C1 segment of cervical spinal cord (tissue), 14 donors: ENCODE data around the gene DOCK9.
A peak's percentile ranks its signal among the peaks of the same experiment; 100 is the strongest.

Experiments
- DNase-seq, 14 donors: peaks; one replicate each; lab custom pipeline; 2025; lab: John Stamatoyannopoulos, UW

The DOCK9 gene

DNA sequence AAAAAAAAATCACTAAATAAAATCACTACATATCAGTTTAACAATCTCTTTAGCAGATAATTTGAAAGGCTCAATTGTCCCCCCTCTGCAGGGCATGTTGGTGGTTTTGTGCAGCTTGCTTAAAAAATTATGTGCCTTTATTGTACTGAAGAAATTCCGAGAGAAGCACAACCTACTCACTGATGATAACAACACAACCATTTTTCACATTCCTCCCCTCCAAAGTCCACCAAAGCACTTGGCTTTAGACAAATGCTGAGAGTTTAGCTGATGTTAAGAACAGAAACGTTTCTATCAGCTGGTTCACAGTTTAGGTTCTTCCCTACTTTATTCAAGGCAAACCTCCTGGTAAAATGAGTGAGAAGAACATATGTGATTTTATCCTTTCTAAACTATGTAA lies 923 bp downstream of the DOCK9 start:
- DNase-seq, result peak in 1 of 14 donors; percentile 37

DNA sequence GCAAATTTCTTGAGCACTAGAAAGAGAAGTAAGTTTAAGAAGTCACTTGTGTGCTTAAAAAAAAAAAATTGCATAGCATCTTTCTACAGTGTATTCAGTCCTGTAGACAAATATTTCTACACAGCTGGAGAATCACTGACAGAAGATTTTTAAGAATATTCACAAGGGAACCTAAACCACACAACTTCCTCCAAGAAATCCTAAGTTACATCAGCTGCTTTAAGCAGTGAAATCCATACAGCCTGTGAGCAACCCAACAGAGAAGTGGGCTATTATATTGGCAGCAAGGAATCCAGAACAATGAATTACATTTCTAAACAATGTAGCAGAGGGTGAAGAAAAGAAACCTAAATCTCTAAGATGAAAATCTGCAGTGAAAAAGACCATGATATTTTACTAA lies 1.5 kb downstream of the DOCK9 start:
- no peak for DNase-seq

DNA sequence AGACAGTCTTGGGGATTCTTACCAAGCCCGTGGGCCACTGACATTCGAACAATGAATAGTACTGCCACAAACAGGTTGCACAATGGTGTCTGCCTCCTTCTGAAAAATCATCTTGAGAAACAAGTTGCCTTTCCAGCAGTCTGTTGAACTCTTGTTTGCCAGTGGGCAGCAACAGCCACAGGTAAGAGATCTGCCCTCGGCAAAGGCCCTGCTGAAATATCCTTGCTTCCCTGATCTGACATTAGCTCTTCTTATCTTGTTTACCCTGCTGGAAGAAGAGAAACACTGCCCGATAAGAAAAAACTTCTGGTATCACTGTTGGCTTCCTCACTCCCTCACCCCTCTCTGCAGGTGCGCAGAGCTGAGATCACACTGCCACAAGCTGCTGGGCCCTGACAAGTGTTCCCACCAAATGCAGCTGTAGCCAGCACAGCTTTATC lies 2.0 kb downstream of the DOCK9 start:
- DNase-seq, result peak in 1 of 14 donors; percentile 36

DNA sequence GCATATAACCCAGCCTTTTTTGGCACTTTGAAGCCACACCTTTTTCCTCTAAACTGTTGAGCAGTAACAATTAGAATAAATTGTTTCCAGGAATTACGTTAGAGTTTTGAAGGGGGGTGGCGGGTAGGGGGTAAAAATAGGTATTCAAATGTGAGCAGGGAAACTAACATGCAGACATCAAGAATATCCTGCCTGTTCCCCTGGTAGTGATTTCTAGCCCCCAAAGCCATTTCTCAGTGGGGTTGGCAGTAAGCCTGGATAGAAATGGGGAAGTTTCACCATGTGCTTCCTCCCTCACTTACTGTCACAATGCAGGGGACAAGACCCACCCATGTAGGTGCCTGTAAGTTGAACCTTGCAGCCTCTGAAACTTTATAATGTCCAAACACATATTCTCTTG lies 3.8 kb downstream of the DOCK9 start:
- DNase-seq, result no peak

DNA sequence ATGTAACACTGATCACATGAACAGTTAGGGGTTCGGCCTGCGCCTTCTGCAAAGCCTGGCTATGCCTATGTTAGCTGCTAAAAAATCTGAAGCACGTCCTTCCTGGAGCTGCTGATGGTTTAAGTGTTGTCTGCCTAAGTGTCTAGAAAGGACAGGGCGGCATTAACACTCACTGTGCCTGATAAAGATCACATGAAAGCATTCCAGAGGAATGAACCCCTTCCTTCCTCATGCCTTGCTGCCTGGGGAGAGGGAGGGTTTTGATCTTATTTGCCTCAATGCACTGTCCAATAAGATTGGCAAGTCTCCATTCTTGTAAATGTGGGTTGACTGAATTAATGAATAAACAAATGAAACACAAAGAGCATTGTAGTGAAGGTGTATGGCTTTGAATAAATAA lies 5.2 kb downstream of the DOCK9 start:
- no peak for DNase-seq

DNA sequence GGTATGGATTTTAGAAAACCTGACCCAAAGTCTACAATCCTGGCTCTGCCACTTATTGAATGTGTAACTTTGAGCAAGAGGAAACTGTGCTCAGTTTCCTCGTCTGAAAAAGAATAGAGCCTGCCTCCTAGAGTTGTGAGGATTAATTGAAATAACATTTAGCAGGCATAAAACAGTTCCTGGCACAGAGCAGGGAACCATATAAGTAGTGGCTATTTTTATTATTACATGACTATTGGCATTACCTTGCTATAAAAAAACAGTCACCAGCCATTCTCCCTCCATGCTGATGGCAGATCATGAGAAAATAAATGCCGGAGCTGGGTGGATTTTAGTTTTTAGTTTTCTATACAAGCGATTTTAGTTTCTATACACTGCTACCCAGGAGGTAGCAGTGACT lies 5.8 kb downstream of the DOCK9 start:
- no peak for DNase-seq

DNA sequence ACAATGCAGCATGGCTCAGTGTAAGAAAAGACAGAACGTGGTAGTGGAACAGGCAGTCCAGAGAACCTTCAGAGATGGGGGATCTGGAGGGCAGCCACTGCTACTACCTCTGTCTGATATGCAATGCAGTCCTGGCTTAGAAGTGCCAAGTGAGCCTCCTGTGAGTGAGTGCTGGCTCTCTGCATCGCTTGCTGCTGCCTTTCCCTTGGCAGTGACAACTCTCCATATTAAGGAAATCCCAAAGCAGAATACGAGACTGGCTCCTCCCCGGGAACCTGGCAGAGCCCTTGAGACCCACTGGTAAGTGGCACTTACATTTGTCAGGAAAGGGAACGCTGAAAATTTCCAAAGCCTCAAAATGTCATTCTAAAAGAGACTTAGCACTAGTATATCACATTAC lies 7.5 kb downstream of the DOCK9 start:
- DNase-seq, result peak in 1 of 14 donors; percentile 38

DNA sequence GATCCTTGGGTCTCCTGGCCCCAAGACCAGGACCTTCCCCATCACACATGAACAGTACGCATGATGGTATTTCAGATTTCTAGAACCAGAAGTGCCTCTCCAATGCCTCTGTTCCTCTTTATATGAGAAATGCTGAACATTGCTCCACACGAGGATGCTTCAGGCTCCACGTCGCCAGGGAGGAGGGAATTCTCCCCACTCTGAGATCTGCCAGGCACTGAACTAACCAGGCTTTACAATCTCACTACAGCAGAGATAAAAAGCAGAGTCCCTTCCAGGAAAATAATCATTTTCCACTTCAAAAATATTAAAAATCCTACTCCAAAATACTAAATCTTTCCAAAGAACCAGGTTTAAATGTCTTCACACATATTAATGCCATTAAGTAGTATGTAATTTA lies 10.4 kb downstream of the DOCK9 start:
- no peak for DNase-seq

DNA sequence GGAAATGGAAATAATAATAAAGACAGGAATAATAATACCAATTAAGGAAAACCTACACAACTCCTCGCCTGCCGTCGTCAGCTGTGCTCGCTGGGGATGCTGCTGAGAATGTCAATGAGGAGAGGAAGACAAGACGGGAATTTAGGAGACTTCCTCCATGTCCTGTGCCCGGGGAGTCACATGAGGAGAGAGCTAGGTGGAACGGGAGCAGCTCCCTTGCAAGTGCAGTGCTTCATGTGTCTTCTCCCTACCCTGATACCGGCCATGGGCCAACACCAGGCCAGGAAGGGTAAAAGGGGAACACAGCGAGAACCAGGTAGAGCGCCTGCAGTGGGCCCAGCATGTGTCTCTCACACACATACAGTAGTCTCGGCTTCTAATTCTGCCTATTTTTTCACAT lies 11.8 kb downstream of the DOCK9 start:
- DNase-seq, result no peak

DNA sequence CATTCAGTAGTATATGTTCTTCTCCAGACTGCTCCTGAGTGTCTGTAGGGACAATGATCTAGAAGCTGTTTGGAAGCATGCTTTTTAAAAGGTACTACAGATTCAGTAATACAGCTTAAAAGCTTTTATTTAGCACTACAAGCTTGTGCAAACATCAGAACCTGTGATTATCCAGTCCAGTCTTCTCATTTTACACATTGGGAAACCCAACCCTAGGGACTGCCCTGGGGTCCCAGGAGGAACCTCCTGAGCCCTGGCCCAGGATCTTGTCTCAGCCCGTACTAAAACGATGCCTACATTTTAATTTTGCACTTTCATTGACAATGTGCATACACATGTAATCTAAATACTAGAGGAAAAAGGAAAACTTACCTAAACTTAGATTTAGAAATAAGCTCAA lies 12.5 kb downstream of the DOCK9 start:
- DNase-seq, result no peak

DNA sequence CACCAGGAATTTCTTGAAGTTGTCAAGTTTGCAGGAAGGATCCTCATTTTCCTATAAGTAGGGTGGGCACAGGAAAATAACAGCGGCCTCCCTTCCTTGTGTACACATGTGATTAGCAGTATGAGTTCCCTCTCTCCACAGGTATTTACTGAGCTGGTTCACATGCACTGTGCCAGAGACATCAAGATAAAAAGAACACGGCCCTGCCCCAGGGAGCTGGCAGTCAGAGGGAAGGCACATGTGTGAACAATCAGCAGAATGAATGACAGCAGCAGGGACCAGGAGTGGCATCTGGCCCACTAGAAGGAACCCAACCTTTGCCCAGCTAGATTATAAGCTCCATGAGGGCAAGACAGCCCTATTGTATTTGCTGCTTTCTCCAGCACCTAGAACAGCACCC lies 13.9 kb downstream of the DOCK9 start:
- DNase-seq, result no peak

DNA sequence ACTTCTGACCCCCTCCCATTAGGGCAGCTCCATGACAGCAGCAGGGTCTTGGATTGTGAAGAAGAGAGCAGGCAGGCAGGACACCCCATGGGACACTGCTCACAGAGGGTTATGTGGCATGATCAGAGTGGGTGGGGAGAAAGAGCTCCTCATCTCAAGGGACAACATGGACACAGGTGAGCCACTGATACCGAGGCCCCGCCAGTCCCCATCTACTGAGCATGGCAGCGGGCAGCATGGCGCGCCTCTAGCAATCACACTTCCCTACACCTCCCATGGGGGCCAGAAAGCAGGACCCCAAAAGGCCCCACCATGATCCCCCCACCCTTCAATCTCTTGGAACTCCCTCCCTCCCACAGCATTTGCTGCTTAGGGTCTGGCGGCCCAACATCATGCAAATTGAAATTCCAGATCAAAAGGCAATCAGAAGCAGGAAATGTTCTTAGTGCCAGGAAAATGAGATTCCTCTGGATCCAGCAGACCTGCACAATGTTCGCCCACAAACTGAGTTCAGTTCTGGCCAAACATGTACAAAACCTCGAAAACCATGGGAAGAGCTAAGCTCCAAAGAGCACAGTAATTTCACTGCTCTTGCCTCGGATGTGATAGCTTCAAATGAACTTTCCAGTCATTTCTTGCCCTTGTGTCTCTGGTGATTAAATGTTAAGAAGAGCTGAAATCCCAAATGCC lies 14.8 kb downstream of the DOCK9 start:
- DNase-seq, result no peak

DNA sequence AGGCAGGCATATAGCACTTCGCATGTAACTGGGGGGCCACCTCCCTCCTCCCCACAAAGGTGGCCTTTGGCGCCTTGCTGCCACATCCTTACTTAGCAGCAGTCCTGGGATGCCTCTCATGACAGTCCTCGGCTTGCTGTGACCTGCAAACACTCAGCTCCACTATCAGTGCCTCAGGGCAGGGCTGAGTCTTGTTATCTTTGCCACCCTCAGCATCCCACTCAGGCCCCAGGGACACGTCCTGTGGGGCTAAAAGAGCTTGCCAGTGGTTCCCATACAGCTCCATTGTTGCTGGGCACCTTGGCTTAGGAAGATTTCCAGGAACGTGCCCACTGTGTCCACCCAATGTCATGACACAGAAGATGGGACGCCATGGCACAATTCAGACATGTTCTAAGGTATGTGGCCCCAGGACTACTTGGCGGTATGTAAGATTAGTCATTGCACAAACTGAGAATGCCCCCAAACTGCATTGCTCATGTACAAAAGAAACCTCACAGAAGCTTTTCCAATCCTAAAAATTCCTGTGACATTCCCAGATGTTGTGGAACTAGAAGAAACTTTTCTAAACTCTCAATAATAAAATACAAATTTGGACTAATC lies 16.3 kb downstream of the DOCK9 start:
- no peak for DNase-seq

DNA sequence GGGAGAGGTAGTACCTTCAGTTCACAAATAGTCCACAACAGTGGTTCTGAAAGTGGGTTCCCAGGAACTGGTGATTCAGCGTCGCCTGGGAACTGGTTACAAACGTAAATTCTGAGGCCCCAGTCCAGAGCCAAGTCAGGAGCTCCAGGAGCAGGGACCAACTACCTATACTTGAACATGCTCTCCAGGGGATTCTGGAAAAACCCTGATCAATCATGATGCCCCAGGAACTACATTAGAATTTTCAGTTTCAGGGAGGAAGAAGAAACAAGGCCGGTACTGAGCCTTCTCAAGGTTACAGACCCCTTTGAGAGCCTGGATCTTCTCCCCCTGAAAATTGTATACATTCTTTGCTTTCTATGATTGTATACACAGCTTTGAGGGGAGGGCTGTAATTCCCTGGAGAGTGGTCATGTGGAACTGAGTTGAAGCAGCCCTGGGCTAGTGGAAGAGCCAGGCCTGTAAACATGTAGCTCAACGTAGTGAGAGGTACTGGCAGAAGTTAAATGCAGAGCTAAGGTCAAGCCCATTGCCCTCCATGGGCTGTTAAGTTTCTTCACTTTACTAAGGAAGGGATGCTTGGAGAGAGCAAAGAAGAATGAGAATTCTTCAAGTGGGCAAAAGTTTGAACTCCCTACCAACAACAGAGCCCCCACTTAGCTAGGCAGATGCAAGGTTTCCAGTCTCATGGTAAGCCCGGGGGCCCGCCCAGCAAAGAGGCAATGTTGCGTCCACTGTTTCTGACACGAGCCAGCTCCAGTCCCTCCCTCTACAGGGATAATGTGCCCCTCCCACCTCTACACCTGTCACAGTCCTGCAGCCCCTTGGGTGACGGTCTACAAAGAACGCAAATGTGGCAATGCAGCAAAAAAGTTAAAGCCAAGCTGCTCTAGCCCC lies 17.0 kb downstream of the DOCK9 start:
- DNase-seq, result no peak

DNA sequence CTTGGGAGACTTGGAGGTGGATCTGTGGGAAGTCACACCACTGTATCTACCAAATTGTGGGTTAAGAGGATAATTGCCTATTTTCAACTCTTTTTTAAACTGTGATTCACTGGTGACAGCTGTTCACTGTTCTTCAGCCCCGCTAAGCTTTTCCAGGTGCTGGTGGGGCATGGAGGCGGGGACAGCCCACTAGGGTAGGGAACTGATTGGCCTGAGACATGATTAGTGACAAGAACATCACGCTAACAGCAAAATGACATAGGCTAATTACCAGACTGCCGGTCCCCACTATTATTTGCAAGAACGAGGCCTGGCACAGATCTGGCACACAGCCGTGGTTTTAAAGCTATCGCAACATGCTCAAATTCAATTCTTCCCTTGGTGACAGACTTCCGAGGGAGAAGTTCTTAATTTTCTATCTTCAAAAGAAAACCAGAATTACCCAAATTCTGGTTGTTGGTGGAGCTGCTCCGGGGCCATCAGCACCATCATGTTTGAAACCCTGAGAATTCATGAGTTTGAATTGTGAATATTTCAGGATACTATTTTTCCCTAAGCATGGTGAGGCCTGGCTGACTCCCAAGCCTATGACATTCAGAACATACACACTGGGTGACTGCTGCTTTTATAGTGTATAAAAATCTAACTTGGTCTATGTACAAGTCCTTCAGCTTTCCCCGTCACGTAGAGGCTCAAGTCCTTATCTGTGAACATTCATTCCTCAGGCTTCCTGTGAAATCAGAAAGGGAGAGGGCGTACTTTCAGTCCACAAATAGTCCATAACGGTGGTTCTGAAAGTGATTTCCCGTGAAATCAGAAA lies 17.9 kb downstream of the DOCK9 start:
- peak in 1 of 14 donors; percentile 12 for DNase-seq

DNA sequence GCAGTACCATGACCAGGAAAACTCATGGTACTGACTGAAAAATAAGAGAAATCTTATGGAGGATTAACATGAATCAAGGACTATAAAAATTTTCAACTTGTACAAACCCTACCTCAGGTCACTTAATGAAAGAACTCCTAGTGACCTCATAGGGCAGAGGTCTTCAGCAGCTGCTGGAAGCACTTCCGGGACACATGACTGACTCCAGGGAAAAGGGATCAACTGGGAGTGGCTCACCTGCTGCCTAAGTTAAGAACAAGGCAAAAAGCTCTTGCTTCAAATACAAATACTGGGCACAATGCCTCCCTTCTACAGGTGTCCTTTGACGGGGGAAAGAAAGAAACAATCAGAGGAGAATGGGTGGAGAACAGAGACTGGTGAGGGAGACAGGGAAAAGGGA lies 18.6 kb downstream of the DOCK9 start:
- no peak for DNase-seq

DNA sequence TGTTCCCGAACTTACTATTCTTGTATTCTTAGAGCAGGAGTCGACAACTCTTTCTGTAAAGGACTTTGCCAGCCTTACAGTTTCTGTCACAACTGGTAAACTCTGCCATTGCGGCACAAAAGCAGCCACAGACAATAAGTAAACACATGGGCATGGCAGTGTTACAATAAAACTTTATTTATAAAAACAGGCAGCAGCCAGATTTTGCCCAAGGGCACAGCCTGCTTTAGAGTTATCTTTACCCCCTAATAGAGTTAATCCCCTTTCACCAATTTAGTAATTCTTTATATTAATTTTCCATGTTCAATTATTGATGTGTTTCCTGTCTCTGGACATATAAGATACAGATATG lies 19.4 kb downstream of the DOCK9 start:
- DNase-seq, result no peak

DNA sequence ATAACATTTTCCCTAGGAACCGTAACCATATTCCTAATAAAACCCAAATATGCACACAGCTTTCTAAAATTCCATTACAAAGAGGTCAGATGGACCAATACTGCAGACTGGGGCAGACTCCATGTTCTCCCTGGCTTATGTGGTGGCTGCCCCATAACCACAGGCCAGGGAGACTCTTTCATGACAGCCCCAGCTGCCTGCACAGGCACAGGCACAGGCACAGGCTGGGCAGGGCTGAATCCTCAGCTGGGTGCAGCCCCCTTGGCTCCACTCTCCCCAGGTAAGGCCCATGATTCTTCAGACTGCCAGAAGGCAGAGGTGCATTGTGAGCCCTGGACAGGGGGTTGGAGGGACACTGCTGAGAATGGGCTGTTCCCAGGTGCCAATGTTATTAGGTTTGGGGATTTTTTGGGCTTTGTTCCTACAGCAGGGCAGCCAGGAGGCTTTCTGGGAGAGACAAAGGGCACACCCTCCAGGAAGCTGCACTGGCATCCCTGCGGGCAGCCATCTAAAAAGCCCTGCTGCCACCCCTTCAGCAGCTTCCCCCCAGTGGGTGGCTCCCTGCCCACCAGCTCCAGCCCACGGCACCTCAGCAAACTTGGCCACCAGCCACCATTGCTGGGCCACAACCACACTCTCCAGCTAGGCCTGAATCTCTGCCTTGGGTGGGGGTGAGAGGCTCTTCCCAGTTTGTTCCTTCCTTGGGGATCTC lies 20.0 kb downstream of the DOCK9 start:
- no peak for DNase-seq

DNA sequence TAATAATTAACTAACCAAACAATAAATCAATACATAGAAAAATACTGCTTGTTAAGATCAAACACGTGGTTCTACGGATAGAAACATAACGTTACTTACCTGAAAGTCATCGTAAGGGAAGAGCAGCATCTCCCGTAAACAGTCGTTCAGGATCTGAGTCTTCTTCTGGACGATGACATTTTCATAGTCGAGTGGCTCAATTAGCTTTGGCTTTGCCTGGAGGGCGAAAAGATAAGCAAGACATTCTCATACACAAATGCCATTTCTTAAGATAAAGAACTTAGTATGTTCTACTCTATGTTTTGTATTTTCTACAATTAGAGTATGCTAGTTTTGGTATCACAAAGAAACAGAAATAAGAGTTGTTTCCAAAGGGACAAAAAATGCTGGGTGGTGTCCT lies 22.5 kb downstream of the DOCK9 start:
- no peak for DNase-seq

DNA sequence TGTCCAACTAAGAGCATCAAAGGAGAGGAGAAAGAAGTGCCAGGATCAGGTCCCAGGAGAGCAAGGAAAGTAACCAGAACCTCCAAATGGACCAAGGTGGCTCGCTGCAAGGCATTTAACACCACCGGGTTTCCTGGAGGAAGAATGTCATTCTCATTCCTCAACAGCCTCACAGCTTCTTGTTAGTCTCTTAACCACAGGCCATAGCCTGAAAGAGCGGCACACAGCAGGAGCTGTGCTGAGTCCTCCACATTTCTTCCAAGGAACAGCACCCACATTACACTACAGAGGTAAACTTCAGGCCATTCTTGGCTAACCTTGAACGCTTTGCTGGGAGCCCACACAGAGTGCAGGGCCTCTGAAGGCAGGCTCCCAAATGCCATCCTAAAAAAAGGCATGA lies 23.6 kb downstream of the DOCK9 start:
- DNase-seq, result no peak

DNA sequence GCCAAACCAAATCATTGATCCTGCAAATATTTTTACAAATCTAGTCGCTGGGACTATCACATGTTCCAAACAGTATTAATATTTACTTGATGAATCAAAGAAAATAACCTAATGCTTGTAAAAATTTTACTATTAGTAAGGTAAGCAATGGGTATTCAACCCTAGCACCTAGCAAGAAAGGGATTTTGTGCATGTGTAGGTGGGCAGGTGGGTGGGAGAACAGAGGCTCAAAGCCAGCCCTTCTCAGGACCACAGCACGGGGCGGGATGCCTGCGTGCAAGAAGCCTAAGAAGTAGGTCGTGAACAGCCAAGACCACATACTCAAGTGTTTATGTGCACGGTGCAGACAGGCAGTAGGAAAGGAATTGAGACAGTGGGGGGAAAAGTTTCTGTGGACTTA lies 26.6 kb downstream of the DOCK9 start:
- no peak for DNase-seq
